ENCODE data around the gene PPARGC1A. TPM values are rescaled to one million over a fixed set of nuclear protein-coding genes. Genes with fewer than 3 reads are reported as not detected.

The PPARGC1A gene
- total RNA-seq, 4 donors from 2014 or later, result 0.75 to 4.0 (median 1.4) TPM

DNA sequence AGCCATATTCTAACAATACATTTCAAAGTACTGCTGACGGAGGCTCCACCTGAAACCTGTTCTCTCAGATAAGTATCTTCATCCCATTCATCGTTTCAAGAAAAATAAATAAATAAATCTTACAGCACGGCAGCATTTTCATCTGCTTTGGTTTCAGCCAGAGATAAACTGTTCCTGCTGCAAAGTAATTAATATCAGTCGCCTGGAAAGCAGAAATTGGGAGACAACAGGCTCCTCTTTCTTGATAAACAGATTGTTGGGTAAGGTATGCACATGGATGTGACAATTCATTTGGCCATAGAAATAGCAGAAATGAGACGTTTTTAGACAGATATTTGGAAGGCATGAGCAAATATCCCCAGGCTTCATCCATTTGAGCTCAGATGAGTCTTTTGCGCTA lies 110.4 kb downstream of the PPARGC1A start:
- H3K9me3 ChIP-seq, result no peaks in the 10 kb centered on the region
- no peak for DNase-seq
- 61 to 67% methylated on average over 6 of the region's 6 CpGs for WGBS, 2 donors
- H3K4me1 ChIP-seq, result no peaks in the 10 kb centered on the region
- no peak for TF ChIP-seq POLR2A (IDR thresholded peaks at IDR 0.05)
- TF ChIP-seq, protein P1, sequence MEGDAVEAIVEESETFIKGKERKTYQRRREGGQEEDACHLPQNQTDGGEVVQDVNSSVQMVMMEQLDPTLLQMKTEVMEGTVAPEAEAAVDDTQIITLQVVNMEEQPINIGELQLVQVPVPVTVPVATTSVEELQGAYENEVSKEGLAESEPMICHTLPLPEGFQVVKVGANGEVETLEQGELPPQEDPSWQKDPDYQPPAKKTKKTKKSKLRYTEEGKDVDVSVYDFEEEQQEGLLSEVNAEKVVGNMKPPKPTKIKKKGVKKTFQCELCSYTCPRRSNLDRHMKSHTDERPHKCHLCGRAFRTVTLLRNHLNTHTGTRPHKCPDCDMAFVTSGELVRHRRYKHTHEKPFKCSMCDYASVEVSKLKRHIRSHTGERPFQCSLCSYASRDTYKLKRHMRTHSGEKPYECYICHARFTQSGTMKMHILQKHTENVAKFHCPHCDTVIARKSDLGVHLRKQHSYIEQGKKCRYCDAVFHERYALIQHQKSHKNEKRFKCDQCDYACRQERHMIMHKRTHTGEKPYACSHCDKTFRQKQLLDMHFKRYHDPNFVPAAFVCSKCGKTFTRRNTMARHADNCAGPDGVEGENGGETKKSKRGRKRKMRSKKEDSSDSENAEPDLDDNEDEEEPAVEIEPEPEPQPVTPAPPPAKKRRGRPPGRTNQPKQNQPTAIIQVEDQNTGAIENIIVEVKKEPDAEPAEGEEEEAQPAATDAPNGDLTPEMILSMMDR (IDR thresholded peaks at IDR 0.05), result no peak
- H3K27ac ChIP-seq, result no peak overlapping the region
- no peak overlapping the region for H3K4me3 ChIP-seq
- no peaks in the 10 kb centered on the region for H3K27me3 ChIP-seq
- H3K36me3 ChIP-seq, result no peaks in the 10 kb centered on the region
- intact Hi-C loops (cut with DNase I), result no loop called here

DNA sequence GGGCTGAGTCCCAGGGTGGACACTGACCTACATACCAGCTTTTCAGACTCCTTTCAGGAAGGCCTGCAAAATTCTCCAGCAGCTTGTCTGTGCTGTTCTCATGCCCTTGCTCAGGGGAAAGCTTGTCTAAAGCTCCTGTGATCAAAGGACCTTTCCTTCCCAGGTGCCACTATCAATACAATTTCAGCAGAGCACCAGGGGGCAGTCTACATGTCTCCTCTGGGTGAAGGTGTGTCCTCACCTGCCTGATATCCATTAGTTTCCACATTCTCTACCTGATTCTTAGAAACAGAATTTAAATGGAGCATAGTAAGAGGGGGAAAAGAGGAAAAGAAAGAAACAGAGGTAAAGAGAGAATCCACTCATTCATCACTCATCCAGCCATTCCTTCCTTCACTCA lies 114.2 kb downstream of the PPARGC1A start:
- no peak for DNase-seq
- no peak for TF ChIP-seq POLR2A (IDR thresholded peaks at IDR 0.05)
- TF ChIP-seq, protein P1 (IDR thresholded peaks at IDR 0.05), result peak in 3 of 6 experiments; percentile 3 to 36 (median 18)
- no peaks in the 10 kb centered on the region for H3K36me3 ChIP-seq
- H3K9me3 ChIP-seq, result no peaks in the 10 kb centered on the region
- no peaks in the 10 kb centered on the region for H3K27me3 ChIP-seq
- intact Hi-C loops (cut with DNase I), result no loop called here
- H3K27ac ChIP-seq, result no peak overlapping the region
- no peak overlapping the region for H3K4me3 ChIP-seq
- no peaks in the 10 kb centered on the region for H3K4me1 ChIP-seq

DNA sequence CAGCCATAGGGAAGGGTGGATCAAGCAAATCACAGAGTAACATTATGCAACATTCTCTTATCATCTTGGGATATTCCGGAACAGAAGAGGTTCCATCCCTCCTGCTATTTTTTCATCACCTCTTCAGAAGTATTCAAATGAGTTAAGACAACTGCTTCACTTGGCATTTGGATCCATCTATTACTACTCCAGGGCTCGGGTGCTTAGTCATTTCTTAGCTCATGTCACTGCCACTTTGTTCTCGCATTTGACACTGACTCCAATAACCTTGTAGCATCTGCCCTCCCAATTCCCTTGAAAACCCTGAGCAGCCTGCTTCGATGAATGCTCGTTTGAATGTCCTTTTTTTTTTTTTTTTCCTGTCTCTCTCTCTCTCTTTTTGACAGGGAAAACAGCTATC lies 114.9 kb downstream of the PPARGC1A start:
- WGBS, 2 donors, result 67 to 69% methylated on average over 5 of the region's 5 CpGs
- Histone ChIP-seq H3K27me3 (no peaks in the 10 kb centered on the region), H3K4me1 (no peaks in the 10 kb centered on the region), H3K36me3 (no peaks in the 10 kb centered on the region), H3K27ac (no peak overlapping the region), H3K9me3 (no peaks in the 10 kb centered on the region), H3K4me3 (no peak overlapping the region)
- intact Hi-C loops (cut with DNase I), result no loop called here
- DNase-seq, result no peak
- TF ChIP-seq, protein P1 (IDR thresholded peaks at IDR 0.05), result no peak
- TF ChIP-seq POLR2A (IDR thresholded peaks at IDR 0.05), result no peak

DNA sequence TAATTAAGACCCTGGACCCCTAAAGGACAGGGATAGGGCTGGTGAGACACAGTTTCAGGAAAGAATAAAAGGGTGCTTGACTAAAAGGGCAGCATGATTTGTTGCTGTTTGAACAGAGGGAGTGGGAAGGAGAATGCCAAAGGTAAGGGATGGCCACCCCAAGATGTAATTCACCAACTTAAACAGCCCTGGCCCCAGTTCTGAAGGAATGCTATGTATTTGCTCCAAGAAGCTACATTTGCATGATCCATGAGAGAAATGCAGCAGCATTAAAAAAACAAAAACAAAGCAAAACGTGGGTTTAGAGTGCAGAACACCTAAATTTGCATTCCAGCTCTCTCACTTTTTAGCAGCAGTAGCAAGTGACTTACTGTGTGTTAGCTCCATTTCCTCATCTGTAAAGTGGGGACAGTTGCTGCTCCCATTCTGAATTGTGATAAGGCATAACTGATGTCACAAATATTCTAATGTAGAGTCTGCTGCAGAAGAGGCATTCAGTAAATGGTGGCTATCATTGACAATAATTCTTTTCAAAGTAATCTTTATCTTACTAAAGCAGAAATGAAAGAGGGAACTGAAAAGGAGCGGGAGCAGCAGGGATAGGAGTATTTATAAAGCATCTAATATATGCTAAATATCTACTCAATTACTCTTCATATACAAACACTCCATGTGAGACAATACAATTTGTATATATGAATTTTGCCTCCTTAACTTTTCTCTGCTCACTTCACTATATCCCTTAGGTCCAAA lies 115.8 kb downstream of the PPARGC1A start:
- no peak for DNase-seq
- Histone ChIP-seq H3K27ac (no peak overlapping the region), H3K9me3 (no peaks in the 10 kb centered on the region), H3K27me3 (no peaks in the 10 kb centered on the region), H3K36me3 (no peaks in the 10 kb centered on the region), H3K4me3 (no peak overlapping the region), H3K4me1 (no peaks in the 10 kb centered on the region)
- WGBS, 2 donors, result 48 to 54% methylated on average over 2 of the region's 2 CpGs
- intact Hi-C loops (cut with DNase I), result no loop called here
- TF ChIP-seq POLR2A (IDR thresholded peaks at IDR 0.05), result no peak
- TF ChIP-seq, protein P1 (IDR thresholded peaks at IDR 0.05), result no peak

DNA sequence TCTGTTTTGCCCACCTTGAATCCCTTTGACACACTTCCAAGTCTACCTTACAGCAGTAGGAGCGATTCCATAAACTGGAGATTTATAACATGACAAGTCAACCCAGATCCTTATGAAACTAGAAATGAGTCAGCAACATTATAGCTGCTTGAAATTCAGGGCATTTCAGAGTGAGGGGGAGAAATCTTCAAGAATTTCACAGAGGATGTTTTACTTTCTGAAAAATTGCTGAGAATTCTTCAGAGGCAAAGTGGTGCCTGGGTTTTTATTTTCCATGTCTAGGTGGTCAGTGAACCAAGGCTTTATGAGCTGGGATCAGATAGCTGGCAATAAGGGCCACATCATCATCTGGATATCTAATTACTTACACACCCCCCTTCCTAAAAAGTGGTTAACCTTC lies 119.8 kb downstream of the PPARGC1A start:
- 21 to 32% methylated on average over 1 of the region's 1 CpG for WGBS, 2 donors
- H3K4me1 ChIP-seq, result no peaks in the 10 kb centered on the region
- intact Hi-C loops (cut with DNase I), result no loop called here
- H3K27me3 ChIP-seq, result no peaks in the 10 kb centered on the region
- H3K27ac ChIP-seq, result no peak overlapping the region
- H3K4me3 ChIP-seq, result no peak overlapping the region
- TF ChIP-seq, protein P1 (IDR thresholded peaks at IDR 0.05), result no peak
- TF ChIP-seq POLR2A (IDR thresholded peaks at IDR 0.05), result no peak
- H3K9me3 ChIP-seq, result no peaks in the 10 kb centered on the region
- H3K36me3 ChIP-seq, result no peaks in the 10 kb centered on the region
- no peak for DNase-seq

Measured in esophagus squamous epithelium (tissue), 5 donors.